K562 (cell line): Measurements from ENCODE around the gene LCP2. TPM values are rescaled to one million over a fixed set of nuclear protein-coding genes. Genes with fewer than 3 reads are reported as not detected.

Experiments used
- ATAC-seq: fragments of 200-7000 bp; cut with Tn5 transposase; 3 replicates; pipeline ENCODE4 v1.9.1; 2020; ENCODE audit warnings: moderate library complexity
- BruUV-seq: library from RNA; stranded (reverse); fragments of 400-500 nt; replicated peaks from 2 replicates; lab custom pipeline; 2021; lab: Mats Ljungman, UMichigan
- CTCF ChIA-PET: fragments of 300-600 bp; formaldehyde crosslinking; extraction: SDS; loops from one replicate; lab custom pipeline; 2021; ENCODE audit warnings: low intra/inter-chr PET ratio; lab: Yijun Ruan, JAX
- POLR2A ChIA-PET: fragments of 300-600, 350-650 bp; sonication (Branson Sonifier 250); formaldehyde crosslinking; extraction: SDS; loops from one replicate; lab custom pipeline; 2021; ENCODE audit warnings: antibody characterized with exemption, inconsistent platforms; lab: Yijun Ruan, JAX
- DNase-seq, 4 experiments: peaks; one replicate each; pipeline versions ENCODE4 v3.0.0 to v3.0.0-alpha.2; 2011 to 2018; ENCODE audit warnings: low spot score in 3 of 4, mixed read lengths in 3 of 4; ENCODE audit errors: extremely low read depth in 1 of 4
- FAIRE-seq: peaks from 2 replicates; lab custom pipeline; 2011; peaks lifted over from hg19 to GRCh38; lab: Jason Lieb, UNC
- H2AFZ ChIP-seq: 2 replicates; pipeline ENCODE4 v1.6.0; 2011; ENCODE audit warnings: low read depth, low read length, control low read depth, inconsistent platforms
- H3K27ac ChIP-seq: fragments of 200-600 bp; 3 replicates; pipeline ENCODE4 v1.8.0; 2011; ENCODE audit warnings: low read depth, mild to moderate bottlenecking, control low read depth, inconsistent platforms, low read length, moderate library complexity, mixed read lengths; ENCODE audit errors: extremely low read depth
- H3K27me3 ChIP-seq, 2 experiments: fragments of 300-600 bp in 1 of 2; 2 replicates in 1 of 2; 3 replicates in 1 of 2; pipeline versions ENCODE4 v1.6.0 to v1.8.0; 2011; ENCODE audit warnings: inconsistent platforms in 2 of 2, low read length in 2 of 2, mild to moderate bottlenecking in 1 of 2, mixed read lengths in 1 of 2, moderate library complexity in 1 of 2; ENCODE audit not compliant: control insufficient read depth in 2 of 2, insufficient read depth in 2 of 2
- H3K36me3 ChIP-seq: fragments of 300-600 bp; 3 replicates; pipeline ENCODE4 v1.8.0; 2011; ENCODE audit warnings: mild to moderate bottlenecking, low read length, inconsistent platforms; ENCODE audit not compliant: control insufficient read depth, insufficient read depth
- H3K4me1 ChIP-seq, 2 experiments: fragments of 200-600 bp in 1 of 2; replicated peaks in 1 of 2; 2 replicates in 1 of 2; 3 replicates in 1 of 2; pipeline versions ENCODE4 v1.5.1 to v1.8.0; 2011; ENCODE audit warnings: inconsistent platforms in 2 of 2, low read length in 2 of 2, mild to moderate bottlenecking in 1 of 2, mixed read lengths in 1 of 2, moderate library complexity in 1 of 2; ENCODE audit not compliant: control insufficient read depth in 2 of 2, insufficient read depth in 2 of 2
- H3K4me2 ChIP-seq: 2 replicates; pipeline ENCODE4 v1.6.1; 2011; ENCODE audit warnings: low read length, control low read depth, inconsistent platforms, mixed read lengths; ENCODE audit not compliant: insufficient read depth
- H3K4me3 ChIP-seq: fragments of 200-600 bp; sonication (generic), shearing (Covaris generic); 2 replicates; pipeline ENCODE4 v1.5.1; 2016; ENCODE audit warnings: control low read depth, inconsistent platforms
- H3K79me2 ChIP-seq: fragments of 200-600 bp; 3 replicates; pipeline ENCODE4 v1.8.0; 2011; ENCODE audit warnings: low read length, inconsistent platforms; ENCODE audit not compliant: control insufficient read depth, insufficient read depth
- H3K9ac ChIP-seq, 2 experiments: 2 replicates each; pipeline versions ENCODE4 v1.6.0 to v1.6.1; 2011; ENCODE audit warnings: low read depth in 2 of 2, low read length in 2 of 2, control low read depth in 1 of 2, inconsistent platforms in 1 of 2, mild to moderate bottlenecking in 1 of 2, mixed read lengths in 1 of 2; ENCODE audit not compliant: insufficient read depth in 1 of 2
- H3K9me1 ChIP-seq: one replicate; pipeline ENCODE4 v1.6.0; 2011; ENCODE audit warnings: inconsistent platforms, mild to moderate bottlenecking, low read length, moderate library complexity; ENCODE audit not compliant: control insufficient read depth, insufficient read depth
- H3K9me3 ChIP-seq: replicated peaks from 2 replicates; pipeline ENCODE4 v1.5.1; 2011; ENCODE audit warnings: low read depth, low read length, inconsistent platforms; ENCODE audit not compliant: control insufficient read depth, insufficient read depth
- H4K20me1 ChIP-seq: replicated peaks from 2 replicates; pipeline ENCODE4 v1.6.1; 2011; ENCODE audit warnings: low read length, inconsistent platforms, mixed read lengths; ENCODE audit not compliant: control insufficient read depth, insufficient read depth
- CBX2 ChIP-seq: fragments of 200-600 bp; sonication (generic); IDR thresholded peaks from one replicate; pipeline ENCODE4 v1.6.1; 2012; ENCODE audit warnings: mild to moderate bottlenecking, low read length, inconsistent platforms; ENCODE audit not compliant: insufficient read depth, poor library complexity, severe bottlenecking
- GABPB1 ChIP-seq: sonication (generic); formaldehyde crosslinking; IDR thresholded peaks from 2 replicates; pipeline ENCODE4 v1.8.0; 2022; ENCODE audit warnings: mild to moderate bottlenecking, missing genetic modification reagents
- KDM4B ChIP-seq, 2 experiments: fragments of 450-650 bp in 1 of 2; sonication (generic) in 1 of 2; IDR thresholded peaks; 2 replicates each; pipeline ENCODE4 v1.6.1; 2016 to 2017; ENCODE audit warnings: borderline replicate concordance in 2 of 2, antibody characterized with exemption in 1 of 2, low read depth in 1 of 2, mild to moderate bottlenecking in 1 of 2
- NEUROD1 ChIP-seq: fragments of 150-350 bp; IDR thresholded peaks from 2 replicates; pipeline ENCODE4 v1.6.1; 2014; ENCODE audit warnings: borderline replicate concordance, low read length, low read depth; ENCODE audit not compliant: partially characterized antibody
- ZBTB9 ChIP-seq: fragments of 450-650 bp; formaldehyde crosslinking; IDR thresholded peaks from 2 replicates; pipeline ENCODE4 v1.4.0; 2020; ENCODE audit warnings: mild to moderate bottlenecking, moderate library complexity
- ZNF79 ChIP-seq: fragments of 250-450 bp; sonication (Bioruptor Pico); IDR thresholded peaks from 2 replicates; pipeline ENCODE4 v1.4.0; 2020; ENCODE audit warnings: low read depth, mild to moderate bottlenecking, moderate library complexity
- WGBS: fragments of 100-300 bp; shearing (Covaris generic); methylation state at CpG from one replicate; pipeline ENCODE4 v1.1.6; 2016; ENCODE audit warnings: low coverage, mixed read lengths; ENCODE audit not compliant: insufficient coverage; ENCODE audit errors: missing lambda C conversion rate; 5-methylcytosine and 5-hydroxymethylcytosine counted together
- in situ Hi-C: fragments of 300-500 bp; cut with MboI; formaldehyde crosslinking; loops from 4 replicates; pipeline ENCODE4 v1.15.0; 2018; ENCODE audit warnings: inconsistent platforms, mixed read lengths
- intact Hi-C: fragments of 100-400 bp; cut with micrococcal nuclease; formaldehyde crosslinking; loops from 2 replicates; pipeline ENCODE4 v1.14.2; 2022
- polyA plus RNA-seq, 8 experiments: library from polyadenylated mRNA; depleted of rRNA in 4 of 8; stranded (reverse) in 5 of 8; unstranded in 3 of 8; fragments of >200 nt; fragmentation: Nextera tagmentation in 2 of 8; fragmentation: Illumina TruSeq in 1 of 8; extraction: Ambion mirVana in 2 of 8; extraction: Trizol in 1 of 8; gene quantifications; 2 replicates each; pipeline versions ENCODE4 v1.2.1 to v1.2.3, GENCODE V29; 2011 to 2014; ENCODE audit warnings: inconsistent platforms in 1 of 8, missing spikeins in 1 of 8
- total RNA-seq, 7 experiments: library from RNA; depleted of rRNA in 6 of 7; stranded (reverse); fragments of >200 nt in 6 of 7; fragmentation: Illumina TruSeq in 2 of 7; extraction: Trizol in 2 of 7; gene quantifications; 2 replicates each; pipeline versions ENCODE4 v1.2.1 to v1.2.3, GENCODE V29; 2011 to 2021; ENCODE audit warnings: low replicate concordance in 1 of 7
- TF ChIP-seq, protein P1 (sequence below): fragments of 250-450 bp; sonication (Bioruptor Pico); IDR thresholded peaks from 2 replicates; pipeline ENCODE4 v1.4.0; 2020
- TF ChIP-seq, protein P2 (sequence below): sonication (generic); formaldehyde crosslinking; IDR thresholded peaks from 2 replicates; pipeline ENCODE4 v1.8.1; 2023; ENCODE audit warnings: missing genetic modification reagents, mild to moderate bottlenecking, borderline replicate concordance

LCP2 gene
- total and polyA plus RNA-seq, 9 of the 15 experiments (the other 6 are each of a cell fraction or from before 2014, with no cell fraction given): 4.0 to 31.3 (median 14.6) TPM

DNA sequence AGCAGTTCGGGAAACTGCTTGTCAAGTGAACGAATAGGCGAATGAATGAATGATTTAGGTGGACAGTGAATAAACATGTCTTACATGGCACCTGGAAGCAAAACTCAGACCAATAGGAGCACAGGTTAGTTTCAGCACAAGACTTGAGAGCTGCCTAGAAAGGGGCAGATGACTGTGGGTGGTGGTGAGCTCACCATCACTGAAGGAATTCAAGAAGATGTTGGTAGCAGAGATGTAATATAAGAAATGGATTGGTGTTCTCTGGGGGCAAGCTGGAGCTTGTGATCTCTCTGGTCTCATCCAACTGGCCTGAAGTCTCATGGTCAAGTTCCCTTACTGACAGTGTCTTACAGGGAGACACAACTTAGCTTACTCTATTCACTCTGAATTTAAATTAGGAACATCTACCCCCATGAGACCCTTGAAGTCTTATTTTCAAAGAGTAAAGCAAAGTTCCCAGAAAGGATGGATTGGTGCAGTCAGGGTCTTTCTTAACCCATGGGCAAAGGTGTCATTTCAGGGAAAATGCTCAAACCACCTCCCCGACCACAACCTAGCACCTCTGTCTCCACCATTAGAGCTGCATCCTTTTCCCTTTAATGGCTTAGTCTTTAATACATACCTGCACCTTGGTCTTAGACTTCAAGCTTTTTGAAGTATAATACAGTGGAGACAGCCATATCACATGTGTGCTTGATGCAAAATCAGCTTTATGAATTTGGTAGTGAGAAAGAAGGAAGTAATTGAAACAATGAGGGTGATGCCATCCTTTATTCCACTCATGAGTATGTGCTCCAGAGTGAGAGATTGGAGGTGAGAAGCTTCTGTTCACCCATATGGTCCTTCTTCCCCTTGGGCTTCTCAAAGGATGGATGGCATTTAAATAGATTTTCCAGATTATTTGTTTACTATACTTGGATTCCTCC lies 5.1 kb downstream of the LCP2 start (continued):
- no peak for TF ChIP-seq ZNF79 (CRISPR knock-in tag)
- no peak for TF ChIP-seq NEUROD1

DNA sequence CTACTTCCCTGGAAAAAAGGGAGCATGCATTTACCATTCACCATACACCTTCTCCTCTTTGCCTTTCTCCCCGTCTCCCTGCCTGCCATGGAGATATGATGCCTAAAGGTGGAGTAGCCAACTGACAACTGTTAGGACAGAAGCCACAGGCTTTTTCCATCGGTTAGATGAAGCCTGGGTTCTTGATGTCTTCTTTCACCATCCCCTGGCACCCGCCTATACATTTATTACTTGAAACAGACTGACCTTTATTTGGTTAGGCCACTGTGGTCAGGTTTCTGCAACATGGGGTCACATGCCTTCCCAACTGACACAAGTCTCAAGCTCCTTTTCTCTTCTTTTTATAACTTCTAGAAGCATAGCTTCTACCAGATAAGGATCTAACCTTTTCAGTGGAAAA lies 7.1 kb downstream of the LCP2 start:
- FAIRE-seq: no peak

More for the DNA sequence above, 7.1 kb downstream of the LCP2 start:
- Histone ChIP-seq H2AFZ (no peak overlapping the region), H3K9ac (no peak overlapping the region), H3K9me1 (no peaks in the 10 kb centered on the region), H3K4me2 (no peak overlapping the region), H3K27me3 (no peaks in the 10 kb centered on the region), H3K79me2 (peaks cover 13% of the 10 kb centered on the region), H3K4me3 (no peak overlapping the region), H3K36me3 (0 out of 3 replicates have a peak, but pooled peaks cover 5% of the 10 kb centered on the region), H3K9me3 (no peaks in the 10 kb centered on the region), H3K4me1 (peaks cover 0 to 14% of the 10 kb centered on the region in 2 experiments; a peak in 3 of 5 replicates), H4K20me1 (no peaks in the 10 kb centered on the region; the same call in 1 of the 2 replicates), H3K27ac (no peak overlapping the region)
- in situ Hi-C loops: no loop called here
- no TSS peak for BruUV-seq
- intact Hi-C loops: no loop called here
- DNase-seq (no peak), ATAC-seq (no peak)
- TF ChIP-seq ZBTB9 (CRISPR knock-in tag) (no peak), KDM4B (IDR thresholded peaks at IDR 0.05; ENCODE audit: borderline replicate concordance in 2 of 2, low read depth in 1 of 2) (no peak), CBX2 (no peak), GABPB1 (CRISPR knock-in tag) (no peak)
- TF ChIP-seq, protein P1, sequence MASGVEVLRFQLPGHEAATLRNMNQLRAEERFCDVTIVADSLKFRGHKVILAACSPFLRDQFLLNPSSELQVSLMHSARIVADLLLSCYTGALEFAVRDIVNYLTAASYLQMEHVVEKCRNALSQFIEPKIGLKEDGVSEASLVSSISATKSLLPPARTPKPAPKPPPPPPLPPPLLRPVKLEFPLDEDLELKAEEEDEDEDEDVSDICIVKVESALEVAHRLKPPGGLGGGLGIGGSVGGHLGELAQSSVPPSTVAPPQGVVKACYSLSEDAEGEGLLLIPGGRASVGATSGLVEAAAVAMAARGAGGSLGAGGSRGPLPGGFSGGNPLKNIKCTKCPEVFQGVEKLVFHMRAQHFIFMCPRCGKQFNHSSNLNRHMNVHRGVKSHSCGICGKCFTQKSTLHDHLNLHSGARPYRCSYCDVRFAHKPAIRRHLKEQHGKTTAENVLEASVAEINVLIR (CRISPR knock-in tag): no peak
- TF ChIP-seq, protein P2, sequence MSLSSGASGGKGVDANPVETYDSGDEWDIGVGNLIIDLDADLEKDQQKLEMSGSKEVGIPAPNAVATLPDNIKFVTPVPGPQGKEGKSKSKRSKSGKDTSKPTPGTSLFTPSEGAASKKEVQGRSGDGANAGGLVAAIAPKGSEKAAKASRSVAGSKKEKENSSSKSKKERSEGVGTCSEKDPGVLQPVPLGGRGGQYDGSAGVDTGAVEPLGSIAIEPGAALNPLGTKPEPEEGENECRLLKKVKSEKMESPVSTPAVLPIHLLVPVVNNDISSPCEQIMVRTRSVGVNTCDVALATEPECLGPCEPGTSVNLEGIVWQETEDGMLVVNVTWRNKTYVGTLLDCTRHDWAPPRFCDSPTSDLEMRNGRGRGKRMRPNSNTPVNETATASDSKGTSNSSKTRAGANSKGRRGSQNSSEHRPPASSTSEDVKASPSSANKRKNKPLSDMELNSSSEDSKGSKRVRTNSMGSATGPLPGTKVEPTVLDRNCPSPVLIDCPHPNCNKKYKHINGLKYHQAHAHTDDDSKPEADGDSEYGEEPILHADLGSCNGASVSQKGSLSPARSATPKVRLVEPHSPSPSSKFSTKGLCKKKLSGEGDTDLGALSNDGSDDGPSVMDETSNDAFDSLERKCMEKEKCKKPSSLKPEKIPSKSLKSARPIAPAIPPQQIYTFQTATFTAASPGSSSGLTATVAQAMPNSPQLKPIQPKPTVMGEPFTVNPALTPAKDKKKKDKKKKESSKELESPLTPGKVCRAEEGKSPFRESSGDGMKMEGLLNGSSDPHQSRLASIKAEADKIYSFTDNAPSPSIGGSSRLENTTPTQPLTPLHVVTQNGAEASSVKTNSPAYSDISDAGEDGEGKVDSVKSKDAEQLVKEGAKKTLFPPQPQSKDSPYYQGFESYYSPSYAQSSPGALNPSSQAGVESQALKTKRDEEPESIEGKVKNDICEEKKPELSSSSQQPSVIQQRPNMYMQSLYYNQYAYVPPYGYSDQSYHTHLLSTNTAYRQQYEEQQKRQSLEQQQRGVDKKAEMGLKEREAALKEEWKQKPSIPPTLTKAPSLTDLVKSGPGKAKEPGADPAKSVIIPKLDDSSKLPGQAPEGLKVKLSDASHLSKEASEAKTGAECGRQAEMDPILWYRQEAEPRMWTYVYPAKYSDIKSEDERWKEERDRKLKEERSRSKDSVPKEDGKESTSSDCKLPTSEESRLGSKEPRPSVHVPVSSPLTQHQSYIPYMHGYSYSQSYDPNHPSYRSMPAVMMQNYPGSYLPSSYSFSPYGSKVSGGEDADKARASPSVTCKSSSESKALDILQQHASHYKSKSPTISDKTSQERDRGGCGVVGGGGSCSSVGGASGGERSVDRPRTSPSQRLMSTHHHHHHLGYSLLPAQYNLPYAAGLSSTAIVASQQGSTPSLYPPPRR (CRISPR knock-in tag): no peak
- POLR2A ChIA-PET: interaction anchor here (1.1 kb wide), 1 partner anchor 9 kb away, joined by 3 read pairs; no protein-coding TSS in a partner anchor
- CTCF ChIA-PET: no interaction called here
- 51% methylated on average over 3 of the region's 3 CpGs for WGBS
